ENCODE results near the gene ZBTB7C. TPM values are rescaled to one million over a fixed set of nuclear protein-coding genes. Genes with fewer than 3 reads are reported as not detected.

ZBTB7C gene
- total and polyA plus RNA-seq, 4 donors, result 3.2 to 10.9 (median 3.7) TPM

DNA sequence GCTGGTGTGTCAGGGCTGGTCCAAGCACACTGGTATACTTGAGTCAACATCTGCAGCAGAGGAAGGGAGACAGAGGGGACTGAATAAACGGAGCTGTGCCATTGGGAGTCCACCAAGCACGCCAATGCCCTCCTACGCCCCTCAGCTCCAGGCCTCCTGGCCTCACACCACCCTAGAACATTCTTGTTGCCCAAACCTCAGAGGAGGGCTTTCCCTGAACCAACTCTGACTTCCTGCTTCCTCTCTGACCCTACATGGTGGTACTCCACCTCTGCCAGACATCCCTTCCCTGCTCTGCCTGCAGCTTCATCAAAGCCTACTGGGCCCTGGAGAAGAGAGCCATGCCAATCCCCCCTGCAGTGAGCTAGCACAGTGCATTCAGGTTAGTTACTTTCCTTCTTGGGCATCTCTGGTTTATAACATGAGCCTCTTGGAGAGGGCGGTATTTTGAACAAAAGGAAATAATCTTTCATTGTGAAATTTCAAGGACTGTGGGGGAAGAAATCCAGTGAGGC lies 54.4 kb downstream of the ZBTB7C start:
- Histone ChIP-seq H3K27ac (ENCODE audit: low read depth in 1 of 2, low read length in 1 of 2) (no peak overlapping the region), H3K27me3 (ENCODE audit: control insufficient read depth in 3 of 3, insufficient read depth in 3 of 3, low read length in 2 of 3) (no peaks in the 10 kb centered on the region), H3K9me3 (ENCODE audit: control insufficient read depth in 4 of 4, insufficient read depth in 3 of 4, low read length in 3 of 4) (no peaks in the 10 kb centered on the region), H3K4me3 (no peak overlapping the region), H3K4me1 (ENCODE audit: control insufficient read depth in 5 of 5, insufficient read depth in 5 of 5, low read length in 5 of 5) (peaks cover 0 to 5% (median 0%) of the 10 kb centered on the region in 5 donors), H3K36me3 (ENCODE audit: control insufficient read depth in 4 of 4, insufficient read depth in 4 of 4, low read length in 4 of 4) (no peaks in the 10 kb centered on the region), H3K9ac (ENCODE audit: insufficient read depth in 1 of 2, low read length in 2 of 2) (no peak overlapping the region)
- WGBS, 2 donors, result 90 to 95% methylated on average over 4 of the region's 4 CpGs
- TF ChIP-seq, protein P1, sequence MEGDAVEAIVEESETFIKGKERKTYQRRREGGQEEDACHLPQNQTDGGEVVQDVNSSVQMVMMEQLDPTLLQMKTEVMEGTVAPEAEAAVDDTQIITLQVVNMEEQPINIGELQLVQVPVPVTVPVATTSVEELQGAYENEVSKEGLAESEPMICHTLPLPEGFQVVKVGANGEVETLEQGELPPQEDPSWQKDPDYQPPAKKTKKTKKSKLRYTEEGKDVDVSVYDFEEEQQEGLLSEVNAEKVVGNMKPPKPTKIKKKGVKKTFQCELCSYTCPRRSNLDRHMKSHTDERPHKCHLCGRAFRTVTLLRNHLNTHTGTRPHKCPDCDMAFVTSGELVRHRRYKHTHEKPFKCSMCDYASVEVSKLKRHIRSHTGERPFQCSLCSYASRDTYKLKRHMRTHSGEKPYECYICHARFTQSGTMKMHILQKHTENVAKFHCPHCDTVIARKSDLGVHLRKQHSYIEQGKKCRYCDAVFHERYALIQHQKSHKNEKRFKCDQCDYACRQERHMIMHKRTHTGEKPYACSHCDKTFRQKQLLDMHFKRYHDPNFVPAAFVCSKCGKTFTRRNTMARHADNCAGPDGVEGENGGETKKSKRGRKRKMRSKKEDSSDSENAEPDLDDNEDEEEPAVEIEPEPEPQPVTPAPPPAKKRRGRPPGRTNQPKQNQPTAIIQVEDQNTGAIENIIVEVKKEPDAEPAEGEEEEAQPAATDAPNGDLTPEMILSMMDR (IDR thresholded peaks at IDR 0.05; ENCODE audit: control extremely low read depth, extremely low read depth), result no peak
- ATAC-seq (ENCODE audit: insufficient read depth, low FRiP score) (no peak), DNase-seq (no peak)

DNA sequence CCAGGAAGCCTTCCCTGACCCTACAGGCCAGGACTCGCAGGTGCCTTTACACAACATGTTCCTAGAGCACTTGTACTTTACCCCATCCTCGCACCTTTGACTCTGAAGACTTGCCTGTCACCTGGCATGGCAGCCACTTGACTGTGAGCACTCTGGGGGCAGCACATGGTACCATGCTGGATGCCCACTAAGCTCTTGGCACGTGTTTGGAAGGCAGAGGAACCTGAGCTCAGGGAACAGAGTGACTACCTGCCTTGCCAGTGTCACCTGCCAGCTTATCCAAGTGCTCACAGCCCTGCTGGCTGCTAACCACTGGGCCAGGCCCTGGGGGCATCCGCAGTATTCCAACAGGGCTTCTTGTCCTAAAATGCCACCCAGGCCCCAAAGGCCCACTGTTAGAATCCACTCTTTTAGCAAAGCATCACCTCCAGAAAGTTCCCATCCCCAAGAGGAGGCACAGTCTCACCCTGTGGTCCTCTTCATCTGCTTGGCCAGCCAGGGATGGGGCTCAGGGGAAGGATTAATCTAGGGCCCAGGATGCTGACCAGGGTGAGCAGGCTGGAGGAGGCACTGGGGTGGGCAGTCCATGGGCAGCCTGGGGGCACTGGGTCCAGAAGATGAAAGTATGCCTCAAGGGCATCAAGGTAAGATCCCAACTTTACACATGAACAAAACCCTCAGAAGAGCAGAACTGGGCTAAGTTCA lies 57.0 kb downstream of the ZBTB7C start:
- H3K9ac ChIP-seq (ENCODE audit: insufficient read depth in 1 of 2, low read length in 2 of 2), result no peak overlapping the region
- WGBS, 2 donors, result 90 to 92% methylated on average over 4 of the region's 4 CpGs
- no peak for DNase-seq
- H3K4me1 ChIP-seq (ENCODE audit: control insufficient read depth in 5 of 5, insufficient read depth in 5 of 5, low read length in 5 of 5), result peaks cover 0 to 5% (median 0%) of the 10 kb centered on the region in 5 donors
- H3K27me3 ChIP-seq (ENCODE audit: control insufficient read depth in 3 of 3, insufficient read depth in 3 of 3, low read length in 2 of 3), result no peaks in the 10 kb centered on the region
- no peaks in the 10 kb centered on the region for H3K36me3 ChIP-seq (ENCODE audit: control insufficient read depth in 4 of 4, insufficient read depth in 4 of 4, low read length in 4 of 4)
- TF ChIP-seq, protein P1 (IDR thresholded peaks at IDR 0.05; ENCODE audit: control extremely low read depth, extremely low read depth), result no peak
- no peaks in the 10 kb centered on the region for H3K9me3 ChIP-seq (ENCODE audit: control insufficient read depth in 4 of 4, insufficient read depth in 3 of 4, low read length in 3 of 4)
- no peak overlapping the region for H3K27ac ChIP-seq (ENCODE audit: low read depth in 1 of 2, low read length in 1 of 2)
- ATAC-seq (ENCODE audit: insufficient read depth, low FRiP score), result no peak
- H3K4me3 ChIP-seq, result no peak overlapping the region

DNA sequence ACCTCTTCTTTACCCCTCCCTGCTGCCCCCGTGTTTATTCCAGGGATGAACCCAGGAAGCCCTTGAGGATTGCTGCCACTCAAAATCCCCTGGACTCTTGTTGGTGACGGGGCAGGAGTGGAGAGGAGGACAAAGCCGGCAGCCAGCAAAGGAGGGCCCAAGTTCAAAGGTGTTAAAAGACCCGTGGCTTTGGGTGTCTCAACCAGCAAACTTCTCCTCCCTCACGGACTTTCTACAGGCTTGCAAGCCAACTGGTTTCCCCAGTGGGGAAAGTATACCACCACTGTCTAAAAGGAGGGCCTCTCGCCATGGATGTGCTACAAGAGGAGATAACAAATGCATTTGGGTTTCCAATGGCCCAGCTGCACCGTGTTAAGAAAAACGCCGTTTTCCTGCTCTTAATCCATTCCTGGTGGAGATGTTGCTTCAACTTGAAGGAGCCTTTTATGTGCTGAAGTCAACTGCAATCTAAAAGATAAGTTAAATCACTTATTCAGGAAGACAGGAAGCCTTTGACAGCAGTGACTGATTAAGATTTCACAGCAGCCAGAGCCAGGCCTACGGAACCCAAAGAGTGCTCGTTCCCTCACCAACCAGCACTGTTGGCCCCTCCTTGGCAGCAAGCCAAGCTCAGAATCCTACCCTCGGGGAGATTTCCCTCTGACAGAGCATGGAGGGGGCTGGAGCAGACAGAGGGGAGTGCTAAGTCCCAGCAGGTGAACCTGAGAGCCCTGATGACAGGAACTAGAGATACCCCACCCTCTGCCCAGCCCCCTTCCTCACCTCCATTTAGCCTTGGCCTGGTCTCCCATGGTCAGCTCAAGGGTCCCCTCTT lies 57.8 kb downstream of the ZBTB7C start:
- TF ChIP-seq, protein P1 (IDR thresholded peaks at IDR 0.05; ENCODE audit: control extremely low read depth, extremely low read depth), result no peak
- Histone ChIP-seq H3K4me1 (ENCODE audit: control insufficient read depth in 5 of 5, insufficient read depth in 5 of 5, low read length in 5 of 5) (peaks cover 0 to 5% (median 0%) of the 10 kb centered on the region in 5 donors), H3K27ac (ENCODE audit: low read depth in 1 of 2, low read length in 1 of 2) (no peak overlapping the region), H3K27me3 (ENCODE audit: control insufficient read depth in 3 of 3, insufficient read depth in 3 of 3, low read length in 2 of 3) (no peaks in the 10 kb centered on the region), H3K9ac (ENCODE audit: insufficient read depth in 1 of 2, low read length in 2 of 2) (no peak overlapping the region), H3K9me3 (ENCODE audit: control insufficient read depth in 4 of 4, insufficient read depth in 3 of 4, low read length in 3 of 4) (no peaks in the 10 kb centered on the region), H3K36me3 (ENCODE audit: control insufficient read depth in 4 of 4, insufficient read depth in 4 of 4, low read length in 4 of 4) (no peaks in the 10 kb centered on the region), H3K4me3 (no peak overlapping the region)
- ATAC-seq (ENCODE audit: insufficient read depth, low FRiP score), result no peak
- no peak for DNase-seq
- WGBS, 2 donors, result 62 to 72% methylated on average over 12 of the region's 12 CpGs

All from lung (tissue), 12 donors.